Sigmoid colon (tissue), 4 donors: ENCODE measurements around the gene DENND5A.

Experiments
- EP300 ChIP-seq, 4 donors: sonication (generic); formaldehyde crosslinking; IDR thresholded peaks; one replicate each; pipeline ENCODE4 v1.6.1; 2017; ENCODE audit warnings: antibody characterized with exemption in 4 of 4
- POLR2A ChIP-seq, 2 donors: fragments of 450-650 bp; IDR thresholded peaks; one replicate each; pipeline ENCODE4 v1.6.1; 2016; ENCODE audit warnings: antibody characterized with exemption in 2 of 2, mild to moderate bottlenecking in 2 of 2, moderate library complexity in 2 of 2
- POLR2AphosphoS5 ChIP-seq, 4 donors: sonication (generic); formaldehyde crosslinking; IDR thresholded peaks; one replicate each; pipeline ENCODE4 v1.6.1; 2017; ENCODE audit warnings: antibody characterized with exemption in 4 of 4
- TF ChIP-seq, protein P1 (sequence below), 4 experiments: fragments of 450-650 bp in 3 of 4; fragments of 200-600 bp in 1 of 4; IDR thresholded peaks; one replicate each; pipeline ENCODE4 v1.5.1; 2016 to 2019; ENCODE audit warnings: antibody characterized with exemption in 4 of 4, mild to moderate bottlenecking in 3 of 4, moderate library complexity in 2 of 4

DNA sequence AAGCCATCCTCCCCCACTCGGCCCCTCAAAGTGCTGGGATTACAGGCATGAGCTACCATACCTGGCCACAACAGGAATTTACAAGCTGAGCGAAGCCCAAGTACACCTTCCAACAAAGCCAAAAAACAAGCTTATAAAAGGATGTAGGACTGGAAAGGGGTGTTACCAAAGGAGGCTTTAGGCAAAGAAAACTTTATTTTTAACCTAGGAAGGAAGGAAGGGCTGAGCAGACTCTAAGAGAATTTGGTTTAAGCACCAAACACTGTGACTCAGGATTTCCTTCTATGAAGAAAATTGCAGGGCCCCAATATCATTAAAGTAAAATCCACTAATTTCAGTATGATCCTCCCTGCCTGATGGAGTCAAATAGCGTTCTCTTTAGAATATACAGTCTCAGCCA is 12.1 kb downstream of the DENND5A start:
- TF ChIP-seq, protein P1, sequence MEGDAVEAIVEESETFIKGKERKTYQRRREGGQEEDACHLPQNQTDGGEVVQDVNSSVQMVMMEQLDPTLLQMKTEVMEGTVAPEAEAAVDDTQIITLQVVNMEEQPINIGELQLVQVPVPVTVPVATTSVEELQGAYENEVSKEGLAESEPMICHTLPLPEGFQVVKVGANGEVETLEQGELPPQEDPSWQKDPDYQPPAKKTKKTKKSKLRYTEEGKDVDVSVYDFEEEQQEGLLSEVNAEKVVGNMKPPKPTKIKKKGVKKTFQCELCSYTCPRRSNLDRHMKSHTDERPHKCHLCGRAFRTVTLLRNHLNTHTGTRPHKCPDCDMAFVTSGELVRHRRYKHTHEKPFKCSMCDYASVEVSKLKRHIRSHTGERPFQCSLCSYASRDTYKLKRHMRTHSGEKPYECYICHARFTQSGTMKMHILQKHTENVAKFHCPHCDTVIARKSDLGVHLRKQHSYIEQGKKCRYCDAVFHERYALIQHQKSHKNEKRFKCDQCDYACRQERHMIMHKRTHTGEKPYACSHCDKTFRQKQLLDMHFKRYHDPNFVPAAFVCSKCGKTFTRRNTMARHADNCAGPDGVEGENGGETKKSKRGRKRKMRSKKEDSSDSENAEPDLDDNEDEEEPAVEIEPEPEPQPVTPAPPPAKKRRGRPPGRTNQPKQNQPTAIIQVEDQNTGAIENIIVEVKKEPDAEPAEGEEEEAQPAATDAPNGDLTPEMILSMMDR (IDR thresholded peaks at IDR 0.05) = no peak
- no peak for TF ChIP-seq POLR2A (IDR thresholded peaks at IDR 0.05)
- no peak for TF ChIP-seq POLR2AphosphoS5 (IDR thresholded peaks at IDR 0.05)
- no peak for TF ChIP-seq EP300 (IDR thresholded peaks at IDR 0.05)
